Pancreas (tissue), 10 donors: Measurements from ENCODE around the gene RGS11. TPM values are rescaled to one million over a fixed set of nuclear protein-coding genes. Genes with fewer than 3 reads are reported as not detected.
A peak's percentile ranks its signal among the peaks of the same experiment; 100 is the strongest.

Experiments
- ATAC-seq, 4 donors: fragments of 200-7000 bp; cut with Tn5 transposase; one replicate each; pipeline versions ENCODE4 v1.8.0 to v1.9.1; 2020; ENCODE audit warnings: mild to moderate bottlenecking in 4 of 4, moderate library complexity in 4 of 4
- DNase-seq, 6 donors: peaks; one replicate each; pipeline ENCODE4 v3.0.0-alpha.2; 2020
- FAIRE-seq: peaks from 2 replicates; lab custom pipeline; 2012; peaks lifted over from hg19 to GRCh38; lab: Jason Lieb, UNC
- H3K27ac ChIP-seq, 4 donors: fragments of 200-600 bp; sonication (generic); 1 replicate in 3 of 4; 2 replicates in 1 of 4; pipeline versions ENCODE4 v1.5.0 to v1.8.0; 2020
- H3K27me3 ChIP-seq, 4 donors: fragments of 200-600 bp; one replicate each; pipeline ENCODE4 v1.8.0; 2021
- H3K36me3 ChIP-seq, 3 donors: fragments of 200-600 bp; sonication (generic) in 1 of 3; one replicate each; pipeline versions ENCODE4 v1.5.0 to v1.8.0; 2020 to 2021
- H3K4me1 ChIP-seq, 3 donors: fragments of 200-600 bp; one replicate each; pipeline ENCODE4 v1.8.0; 2021
- H3K4me3 ChIP-seq, 4 donors: fragments of 200-600 bp; sonication (generic) in 2 of 4; one replicate each; pipeline versions ENCODE4 v1.5.0 to v1.8.0; 2020 to 2021
- H3K9me3 ChIP-seq, 4 donors: fragments of 200-600 bp; one replicate each; pipeline ENCODE4 v1.8.0; 2021
- WGBS, 2 donors: extraction: QIAGEN DNeasy Blood & Tissue Kit; methylation state at CpG; one replicate each; pipeline ENCODE4 v1.1.7; 2013; 5-methylcytosine and 5-hydroxymethylcytosine counted together
- intact Hi-C, 3 donors: fragments of 100-400 bp; cut with DNase I; formaldehyde crosslinking; loops; one replicate each; pipeline versions ENCODE4 v1.11.1 to v1.14.2; 2022
- polyA plus RNA-seq, 2 donors: library from polyadenylated mRNA; stranded (reverse); fragments of 200-250 nt; gene quantifications; one replicate each; pipeline ENCODE4 v1.2.3, GENCODE V29; 2013
- total RNA-seq, 6 donors: library from RNA; stranded (reverse); fragmentation: NEBNext Ultra II Directional in 4 of 6; extraction: Animal tissue kit (Norgen Biotek cat#: 25700) in 4 of 6; gene quantifications; one replicate each; pipeline versions ENCODE4 v1.2.1 to v1.2.4, GENCODE V29; 2021 to 2023
- TF ChIP-seq, protein P1 (sequence below), 4 donors: fragments of 200-600 bp; sonication (generic) in 3 of 4; IDR thresholded peaks; one replicate each; pipeline versions ENCODE4 v1.5.0 to v1.8.0; 2021; ENCODE audit warnings: antibody characterized with exemption in 4 of 4
- donor health status: healthy with polysubstance abuse.
- donor health status: DM: no; HTN: no; CAD: no; lungs with moderate emphysema.
- donor health status: DM: no; HTN: no; CAD: no.
- donor health status: control.
- donor health status: control.
- donor health status: Bipolar disorder and iron deficiency.
- donor health status: DM: yes; HTN: yes; CAD: no.
- donor health status: DM: no; HTN: no; CAD: no.
- donor health status: DM: no; HTN: no; CAD: no.
- donor health status: DM: yes; HTN: yes; CAD: no.

RGS11 gene
- total and polyA plus RNA-seq, 8 donors: 4.5 to 47.2 (median 8.1) TPM

DNA sequence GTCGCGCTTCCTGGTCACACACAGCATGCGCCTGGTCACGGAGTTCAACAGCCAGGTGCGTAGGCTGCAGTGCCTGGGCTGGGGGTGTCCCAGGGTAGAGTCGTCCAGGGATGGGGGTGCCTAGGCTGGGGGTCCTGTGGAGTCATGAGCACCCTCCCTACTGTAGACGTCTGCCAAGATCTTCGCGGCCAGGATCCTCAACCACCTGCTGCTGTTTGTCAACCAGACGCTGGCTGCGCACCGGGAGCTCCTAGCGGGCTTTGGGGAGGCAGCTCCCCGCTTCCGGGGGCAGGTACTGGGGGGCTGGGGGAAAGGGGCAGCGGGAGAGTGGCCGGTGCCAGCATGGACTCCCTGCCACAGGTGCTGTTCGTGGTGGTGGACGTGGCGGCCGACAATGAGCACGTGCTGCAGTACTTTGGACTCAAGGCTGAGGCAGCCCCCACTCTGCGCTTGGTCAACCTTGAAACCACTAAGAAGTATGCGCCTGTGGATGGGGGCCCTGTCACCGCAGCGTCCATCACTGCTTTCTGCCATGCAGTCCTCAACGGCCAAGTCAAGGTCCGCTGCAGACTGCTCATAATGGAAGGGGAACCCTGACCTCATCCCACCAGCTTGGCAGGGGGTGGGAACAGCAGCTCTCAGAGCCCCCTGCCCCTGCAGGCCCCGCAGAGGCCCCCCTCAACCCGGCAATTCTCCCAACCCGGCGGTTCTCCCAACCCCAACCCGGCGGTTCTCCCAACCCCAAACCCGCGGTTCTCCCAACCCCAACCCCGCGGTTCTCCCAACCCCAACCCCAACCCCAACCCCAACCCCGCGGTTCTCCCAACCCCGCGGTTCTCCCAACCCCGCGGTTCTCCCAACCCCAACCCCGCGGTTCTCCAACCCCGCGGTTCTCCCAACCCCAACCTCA, 9.7 kb upstream of the RGS11 start:
- no peaks in the 10 kb centered on the region for H3K27me3 ChIP-seq
- peak in 3 of 6 donors; percentile 31 to 70 (median 52) for DNase-seq
- 42 to 73% methylated on average over 42 to 48 of the region's 48 CpGs for WGBS, 2 donors
- H3K27ac ChIP-seq: no peak overlapping the region
- no peaks in the 10 kb centered on the region for H3K4me1 ChIP-seq
- no peaks in the 10 kb centered on the region for H3K9me3 ChIP-seq
- TF ChIP-seq, protein P1, sequence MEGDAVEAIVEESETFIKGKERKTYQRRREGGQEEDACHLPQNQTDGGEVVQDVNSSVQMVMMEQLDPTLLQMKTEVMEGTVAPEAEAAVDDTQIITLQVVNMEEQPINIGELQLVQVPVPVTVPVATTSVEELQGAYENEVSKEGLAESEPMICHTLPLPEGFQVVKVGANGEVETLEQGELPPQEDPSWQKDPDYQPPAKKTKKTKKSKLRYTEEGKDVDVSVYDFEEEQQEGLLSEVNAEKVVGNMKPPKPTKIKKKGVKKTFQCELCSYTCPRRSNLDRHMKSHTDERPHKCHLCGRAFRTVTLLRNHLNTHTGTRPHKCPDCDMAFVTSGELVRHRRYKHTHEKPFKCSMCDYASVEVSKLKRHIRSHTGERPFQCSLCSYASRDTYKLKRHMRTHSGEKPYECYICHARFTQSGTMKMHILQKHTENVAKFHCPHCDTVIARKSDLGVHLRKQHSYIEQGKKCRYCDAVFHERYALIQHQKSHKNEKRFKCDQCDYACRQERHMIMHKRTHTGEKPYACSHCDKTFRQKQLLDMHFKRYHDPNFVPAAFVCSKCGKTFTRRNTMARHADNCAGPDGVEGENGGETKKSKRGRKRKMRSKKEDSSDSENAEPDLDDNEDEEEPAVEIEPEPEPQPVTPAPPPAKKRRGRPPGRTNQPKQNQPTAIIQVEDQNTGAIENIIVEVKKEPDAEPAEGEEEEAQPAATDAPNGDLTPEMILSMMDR (IDR thresholded peaks at IDR 0.05): no peak
- no peak for FAIRE-seq
- peak overlapping the region in 1 of 4 donors; percentile 65 for H3K4me3 ChIP-seq
- ATAC-seq: no peak
- intact Hi-C loops: no loop called here
- peaks cover 0 to 14% (median 0%) of the 10 kb centered on the region in 3 donors for H3K36me3 ChIP-seq

DNA sequence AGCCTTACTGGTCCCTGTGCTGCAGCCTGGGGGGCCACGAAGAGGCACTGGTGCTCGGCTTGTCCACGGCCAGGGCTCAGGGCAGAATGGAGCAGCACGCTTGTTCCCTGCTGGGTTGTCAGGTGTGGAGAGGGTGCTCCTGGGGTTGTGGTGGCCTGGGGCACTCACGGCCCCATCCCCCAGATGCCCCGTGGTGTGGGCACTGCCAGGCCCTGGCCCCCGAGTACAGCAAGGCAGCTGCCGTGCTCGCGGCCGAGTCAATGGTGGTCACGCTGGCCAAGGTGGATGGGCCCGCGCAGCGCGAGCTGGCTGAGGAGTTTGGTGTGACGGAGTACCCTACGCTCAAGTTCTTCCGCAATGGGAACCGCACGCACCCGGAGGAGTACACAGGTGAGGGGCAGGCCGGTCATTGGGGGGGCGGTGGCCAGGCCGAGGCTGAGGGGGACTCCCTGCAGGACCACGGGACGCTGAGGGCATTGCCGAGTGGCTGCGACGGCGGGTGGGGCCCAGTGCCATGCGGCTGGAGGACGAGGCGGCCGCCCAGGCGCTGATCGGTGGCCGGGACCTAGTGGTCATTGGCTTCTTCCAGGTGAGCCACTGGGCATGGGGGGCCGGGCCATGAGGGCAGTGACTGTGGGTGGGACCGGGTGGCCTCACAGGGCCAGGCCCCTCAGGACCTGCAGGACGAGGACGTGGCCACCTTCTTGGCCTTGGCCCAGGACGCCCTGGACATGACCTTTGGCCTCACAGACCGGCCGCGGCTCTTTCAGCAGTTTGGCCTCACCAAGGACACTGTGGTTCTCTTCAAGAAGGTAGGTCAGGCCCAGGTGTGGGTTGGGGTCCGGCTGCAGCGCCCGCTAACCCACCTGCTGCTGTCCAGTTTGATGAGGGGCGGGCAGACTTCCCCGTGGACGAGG, 8.7 kb upstream of the RGS11 start:
- peak overlapping the region in 1 of 4 donors; percentile 30 for H3K27ac ChIP-seq
- no peaks in the 10 kb centered on the region for H3K4me1 ChIP-seq
- peak overlapping the region in 3 of 4 donors; percentile 24 to 65 (median 46) for H3K4me3 ChIP-seq
- DNase-seq: peak in 4 of 6 donors; percentile 35 to 82 (median 61)
- H3K36me3 ChIP-seq: peaks cover 0 to 14% (median 0%) of the 10 kb centered on the region in 3 donors
- no peak for FAIRE-seq
- 40 to 67% methylated on average over 50 to 52 of the region's 52 CpGs for WGBS, 2 donors
- no peaks in the 10 kb centered on the region for H3K27me3 ChIP-seq
- intact Hi-C loops: no loop called here
- H3K9me3 ChIP-seq: no peaks in the 10 kb centered on the region
- peak in 3 of 4 donors; percentile 0 to 4 (median 2) for ATAC-seq
- TF ChIP-seq, protein P1 (IDR thresholded peaks at IDR 0.05): no peak

DNA sequence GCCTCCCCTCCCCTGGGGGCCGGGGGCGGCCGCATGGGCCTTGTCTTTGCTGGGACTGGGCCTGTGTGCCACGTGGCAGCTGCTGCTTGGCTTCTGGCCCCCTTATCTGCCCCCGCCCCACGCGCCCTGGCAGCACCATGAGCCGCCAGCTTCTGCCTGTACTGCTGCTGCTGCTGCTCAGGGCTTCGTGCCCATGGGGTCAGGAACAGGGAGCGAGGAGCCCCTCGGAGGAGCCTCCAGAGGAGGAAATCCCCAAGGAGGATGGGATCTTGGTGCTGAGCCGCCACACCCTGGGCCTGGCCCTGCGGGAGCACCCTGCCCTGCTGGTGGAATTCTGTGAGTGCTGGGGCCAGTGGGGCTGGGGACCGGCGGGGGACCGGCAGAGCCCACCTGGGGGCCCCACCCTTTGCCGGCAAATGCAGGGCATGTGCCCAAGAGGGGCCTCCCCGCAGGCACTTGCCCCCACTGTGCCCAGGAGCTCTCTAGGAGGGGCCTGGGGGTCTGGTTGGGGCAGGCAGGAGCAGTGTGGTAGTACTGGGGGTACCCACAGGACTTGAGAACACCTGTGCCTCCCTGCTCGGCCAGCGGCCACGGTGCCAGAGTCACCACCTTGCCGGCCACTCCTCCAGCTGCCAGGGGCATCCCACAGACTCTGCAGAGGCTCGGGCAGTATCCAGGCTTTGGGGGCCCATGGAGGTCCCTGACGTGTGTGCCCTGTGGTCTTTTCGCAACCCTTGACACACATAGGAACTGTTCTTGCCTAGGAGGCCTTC, 7.5 kb upstream of the RGS11 start, which contains the start of gene PDIA2:
Gene PDIA2 (plus strand): TSS at position 132 of the 773 bp plus-strand sequence. CDS start 6 bp downstream, at position 138.
- H3K4me3 ChIP-seq: peak within 1 kb of the TSS in 3 of 4 donors; percentile 24 to 65 (median 46)
- H3K27ac ChIP-seq: peak within 1 kb of the TSS in 3 of 4 donors; percentile 38 to 86 (median 82)

DNA sequence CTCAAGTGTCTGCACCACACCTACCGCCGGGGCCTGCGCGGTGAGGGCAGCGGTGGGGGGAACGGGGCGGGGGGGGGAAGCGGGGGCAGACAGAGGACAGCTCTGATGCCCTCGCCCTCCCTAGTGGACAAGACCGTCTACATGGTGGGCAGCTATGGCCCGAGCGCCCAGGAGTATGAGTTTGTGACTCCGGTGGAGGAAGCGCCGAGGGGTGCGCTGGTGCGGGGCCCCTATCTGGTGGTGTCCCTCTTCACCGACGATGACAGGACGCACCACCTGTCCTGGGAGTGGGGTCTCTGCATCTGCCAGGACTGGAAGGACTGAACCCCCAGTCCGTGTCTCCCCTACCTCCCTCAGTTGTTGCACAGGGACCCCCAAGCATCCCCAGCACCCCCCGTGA, 6.7 kb upstream of the RGS11 start:
- Histone ChIP-seq H3K27ac (peak overlapping the region in 3 of 4 donors; percentile 38 to 86 (median 82)), H3K9me3 (no peaks in the 10 kb centered on the region), H3K36me3 (peaks cover 0 to 4% (median 0%) of the 10 kb centered on the region in 3 donors), H3K27me3 (no peaks in the 10 kb centered on the region), H3K4me3 (peak overlapping the region in 1 of 4 donors; percentile 65), H3K4me1 (no peaks in the 10 kb centered on the region)
- intact Hi-C loops: no loop called here
- no peak for FAIRE-seq
- DNase-seq: peak in 2 of 6 donors; percentile 52 to 74
- TF ChIP-seq, protein P1 (IDR thresholded peaks at IDR 0.05): no peak
- WGBS, 2 donors: 46 to 59% methylated on average over 14 to 22 of the region's 22 CpGs
- peak in 2 of 4 donors; percentile 14 to 36 for ATAC-seq

More for the DNA sequence above, 7.5 kb upstream of the RGS11 start, which contains the start of gene PDIA2:
- Histone ChIP-seq H3K9me3 (no peaks in the 10 kb centered on the region), H3K36me3 (peaks cover 0 to 11% (median 0%) of the 10 kb centered on the region in 3 donors), H3K4me1 (no peaks in the 10 kb centered on the region), H3K27me3 (no peaks in the 10 kb centered on the region)
- intact Hi-C loops: no loop called here
- ATAC-seq: peak in 3 of 4 donors; percentile 65 to 70 (median 68)
- TF ChIP-seq, protein P1 (IDR thresholded peaks at IDR 0.05): no peak
- 37 to 54% methylated on average over 25 of the region's 25 CpGs for WGBS, 2 donors
- peak in 5 of 6 donors; percentile 88 to 93 (median 91) for DNase-seq
- FAIRE-seq: no peak
